C4-2B (cell line): Measurements from ENCODE around the gene GRK2.

Experiments
- H3K27ac ChIP-seq: fragments of 450-650 bp; 2 replicates; pipeline ENCODE4 v1.5.1; 2017
- ZFX ChIP-seq: fragments of 450-650 bp; IDR thresholded peaks from 2 replicates; pipeline ENCODE4 v1.6.1; 2017
- TF ChIP-seq, protein P1 (sequence below): fragments of 450-650 bp; conservative IDR thresholded peaks from 2 replicates; pipeline ENCODE4 v1.5.1; 2017; ENCODE audit warnings: mild to moderate bottlenecking

GRK2 gene

DNA sequence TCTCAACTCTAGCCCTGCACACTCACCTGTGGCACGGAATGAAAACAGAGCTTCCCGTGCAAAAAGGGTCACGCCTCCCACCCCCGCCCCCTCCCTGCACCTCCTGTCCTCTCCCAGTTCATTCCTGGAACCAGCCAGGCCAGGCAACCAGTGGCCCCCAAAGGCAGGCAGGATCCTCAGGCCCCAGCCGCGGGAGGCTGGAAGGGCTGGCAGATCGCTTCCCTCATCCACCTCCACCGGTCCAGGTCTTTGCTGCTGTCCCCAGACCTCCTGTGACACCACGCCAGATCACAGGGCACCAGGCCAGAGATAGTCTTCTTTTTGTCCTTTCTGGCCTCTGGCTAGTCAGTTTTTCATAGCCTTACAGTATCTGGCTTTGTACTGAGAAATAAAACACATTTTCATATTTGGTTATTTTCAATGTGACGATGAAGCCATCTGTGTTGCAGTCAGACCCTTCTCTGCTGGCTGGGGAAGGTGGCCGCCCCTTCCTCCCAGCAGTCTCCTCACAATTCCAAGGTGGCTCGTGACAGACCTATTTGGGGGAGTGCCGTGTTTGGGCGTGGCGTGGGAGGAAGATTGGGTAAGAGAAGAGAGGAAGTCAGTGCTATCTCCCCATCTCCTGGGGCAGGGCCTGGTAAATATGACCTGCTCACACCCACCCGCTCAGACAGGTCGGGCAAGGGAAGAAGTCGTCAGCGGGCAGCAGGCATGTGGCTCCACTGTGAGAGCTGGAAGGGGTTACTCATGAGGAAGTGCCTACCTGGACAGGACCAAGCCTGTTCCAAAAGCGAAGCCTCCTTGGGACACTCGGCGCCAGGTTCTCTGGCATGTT lies 46.1 kb downstream of the GRK2 start:
- no peak for TF ChIP-seq ZFX
- TF ChIP-seq, protein P1, sequence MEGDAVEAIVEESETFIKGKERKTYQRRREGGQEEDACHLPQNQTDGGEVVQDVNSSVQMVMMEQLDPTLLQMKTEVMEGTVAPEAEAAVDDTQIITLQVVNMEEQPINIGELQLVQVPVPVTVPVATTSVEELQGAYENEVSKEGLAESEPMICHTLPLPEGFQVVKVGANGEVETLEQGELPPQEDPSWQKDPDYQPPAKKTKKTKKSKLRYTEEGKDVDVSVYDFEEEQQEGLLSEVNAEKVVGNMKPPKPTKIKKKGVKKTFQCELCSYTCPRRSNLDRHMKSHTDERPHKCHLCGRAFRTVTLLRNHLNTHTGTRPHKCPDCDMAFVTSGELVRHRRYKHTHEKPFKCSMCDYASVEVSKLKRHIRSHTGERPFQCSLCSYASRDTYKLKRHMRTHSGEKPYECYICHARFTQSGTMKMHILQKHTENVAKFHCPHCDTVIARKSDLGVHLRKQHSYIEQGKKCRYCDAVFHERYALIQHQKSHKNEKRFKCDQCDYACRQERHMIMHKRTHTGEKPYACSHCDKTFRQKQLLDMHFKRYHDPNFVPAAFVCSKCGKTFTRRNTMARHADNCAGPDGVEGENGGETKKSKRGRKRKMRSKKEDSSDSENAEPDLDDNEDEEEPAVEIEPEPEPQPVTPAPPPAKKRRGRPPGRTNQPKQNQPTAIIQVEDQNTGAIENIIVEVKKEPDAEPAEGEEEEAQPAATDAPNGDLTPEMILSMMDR, result no peak
- peak overlapping the region; percentile 94 for H3K27ac ChIP-seq

DNA sequence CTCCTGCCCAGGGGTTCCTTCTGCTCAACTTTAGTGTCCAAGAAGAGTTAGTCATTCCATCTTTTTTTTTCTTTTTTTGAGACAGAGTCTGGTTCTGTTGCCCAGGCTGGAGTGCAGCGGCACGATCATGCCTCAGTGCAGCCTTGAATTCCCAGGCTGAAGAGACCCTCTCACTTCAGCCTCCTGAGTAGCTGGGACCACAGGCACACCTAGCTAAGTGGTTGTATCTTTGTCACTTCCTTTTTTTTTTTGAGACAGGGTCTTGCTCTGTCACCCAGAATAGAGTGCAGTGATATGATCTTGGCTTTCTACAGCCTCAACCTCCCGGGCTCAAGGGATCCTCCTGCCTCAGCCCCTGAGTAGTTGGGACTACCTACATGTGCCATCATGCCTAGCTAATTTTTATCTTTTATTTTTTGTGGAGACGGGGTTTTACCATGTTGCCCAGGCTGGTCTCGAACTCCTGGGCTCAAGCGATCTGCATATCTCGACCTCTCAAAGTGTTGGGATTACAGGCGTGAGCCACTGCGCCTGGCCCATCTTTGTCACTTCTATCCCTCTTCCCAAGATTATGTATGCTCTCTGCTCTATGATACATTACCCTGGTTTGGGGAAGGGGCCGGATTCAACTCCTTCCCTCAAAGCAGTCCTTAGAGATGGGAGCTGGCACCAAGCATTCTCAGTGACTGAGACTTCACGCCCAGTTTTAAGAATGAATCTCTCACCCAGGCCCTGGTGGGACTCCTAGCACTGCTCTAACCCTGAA lies 47.0 kb downstream of the GRK2 start:
- no peak for TF ChIP-seq ZFX
- TF ChIP-seq, protein P1, result no peak
- H3K27ac ChIP-seq, result peak overlapping the region; percentile 94

DNA sequence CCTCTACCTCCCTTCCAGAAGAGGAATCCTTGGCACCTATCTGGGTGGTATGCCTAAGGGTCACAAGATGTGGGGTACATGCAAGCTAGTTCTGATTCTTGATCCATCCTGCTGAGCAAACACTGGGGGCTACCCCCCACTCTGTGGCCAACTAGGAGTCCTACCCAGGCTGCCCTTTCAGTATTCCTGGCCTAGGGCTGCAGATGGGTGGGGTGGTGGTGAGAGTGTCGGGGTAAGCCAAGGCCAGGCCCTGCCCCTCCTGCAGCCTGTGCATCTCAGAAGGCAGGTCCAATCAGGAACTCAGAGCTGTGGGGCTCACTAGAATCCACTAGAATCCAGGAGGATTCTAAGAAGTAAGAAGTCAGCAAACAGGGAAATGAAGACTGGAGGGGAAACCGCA lies 47.9 kb downstream of the GRK2 start:
- H3K27ac ChIP-seq, result peak overlapping the region; percentile 94
- TF ChIP-seq ZFX, result no peak
- TF ChIP-seq, protein P1, result no peak

DNA sequence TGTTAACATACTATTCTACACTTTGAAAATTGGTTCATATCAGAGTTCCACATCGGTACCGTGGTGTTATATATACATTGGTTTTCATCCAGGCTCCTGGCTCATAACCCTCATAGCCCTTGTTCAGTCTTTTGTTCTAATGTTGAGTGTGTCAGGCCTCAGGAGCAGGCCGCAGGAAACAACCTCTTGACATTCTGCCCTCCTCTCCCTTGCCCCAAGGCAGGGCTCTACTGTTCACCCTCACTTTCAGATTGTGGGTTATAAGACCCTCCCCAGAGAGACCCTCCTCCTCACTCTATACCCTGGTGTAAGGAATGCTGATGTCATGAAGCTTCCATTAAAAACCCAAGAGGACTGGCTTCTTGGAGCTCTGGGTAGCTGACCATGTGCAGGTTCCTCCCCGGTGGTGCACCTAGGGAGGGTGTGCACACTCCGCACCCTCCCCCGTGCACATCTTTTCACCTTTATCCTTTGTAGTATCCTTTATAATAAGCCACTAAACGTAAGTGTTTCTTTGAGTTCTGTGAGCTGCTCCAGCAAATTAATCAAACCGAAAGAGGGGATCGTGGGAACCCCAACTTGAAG lies 49.1 kb downstream of the GRK2 start:
- H3K27ac ChIP-seq, result peak overlapping the region; percentile 91
- TF ChIP-seq ZFX, result no peak
- TF ChIP-seq, protein P1, result no peak

DNA sequence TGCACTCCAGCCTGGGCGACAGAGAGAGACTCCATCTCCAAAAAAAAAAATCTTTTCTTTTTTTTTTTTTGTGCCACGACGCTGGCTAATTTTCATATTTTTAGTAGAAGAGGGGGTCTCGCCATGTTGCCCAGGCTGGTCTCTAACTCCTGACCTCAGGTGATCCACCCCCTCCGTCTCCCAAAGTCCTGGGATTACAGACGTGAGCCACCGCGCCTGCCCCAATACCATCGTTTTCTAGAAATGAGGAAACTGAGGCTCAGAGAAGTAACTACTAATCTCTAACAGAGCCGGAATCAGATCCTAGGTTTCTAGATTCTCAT lies 50.6 kb downstream of the GRK2 start:
- peak overlapping the region; percentile 91 for H3K27ac ChIP-seq
- TF ChIP-seq ZFX, result no peak
- TF ChIP-seq, protein P1, result no peak

DNA sequence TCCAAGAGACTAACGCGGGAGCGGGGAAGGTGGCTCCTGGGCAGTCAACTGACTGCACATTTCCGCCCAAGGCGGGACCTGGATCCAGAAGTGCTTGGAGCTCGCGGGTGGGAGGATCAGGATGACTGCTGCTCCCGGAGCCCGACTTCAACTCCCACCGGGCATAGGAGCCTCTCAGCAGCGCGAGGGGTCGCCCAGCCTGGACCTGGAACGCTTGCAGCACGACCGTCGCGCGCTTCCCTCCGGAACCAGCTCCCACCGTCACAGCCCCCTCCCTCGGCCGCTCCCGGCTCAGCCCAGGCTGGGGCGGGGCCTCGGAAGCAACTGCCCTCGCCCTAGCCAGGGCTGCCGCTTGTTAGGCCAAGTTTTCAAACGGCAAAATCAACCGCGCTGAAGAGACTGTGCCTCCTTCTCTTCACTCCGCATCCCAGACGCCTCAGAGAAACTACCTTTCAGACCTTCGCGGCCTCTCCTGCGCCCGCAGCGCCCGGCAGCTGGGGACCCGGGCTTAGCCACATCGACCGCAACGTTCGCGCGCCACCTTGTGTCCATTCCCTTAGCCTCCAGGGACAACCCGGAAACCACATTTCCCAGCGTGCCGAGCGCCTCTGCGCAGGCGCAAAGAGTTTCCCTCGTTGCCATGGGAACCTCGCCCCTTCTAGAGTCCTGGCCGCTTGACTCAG lies 51.1 kb downstream of the GRK2 start:
- TF ChIP-seq ZFX, result no peak
- TF ChIP-seq, protein P1, result peak; percentile 98
- H3K27ac ChIP-seq, result peak overlapping the region; percentile 91
